Neural crest cell (in vitro differentiated cells): ENCODE measurements around the gene ASRGL1. TPM values are rescaled to one million over a fixed set of nuclear protein-coding genes. Genes with fewer than 3 reads are reported as not detected.

ENCODE experiments used
- DNase-seq: peaks from one replicate; pipeline ENCODE4 v3.0.0; 2021; ENCODE audit warnings: low read depth, mixed read lengths, low spot score
- H3K27ac Mint-ChIP-seq: one replicate; pipeline ENCODE4 v1.8.0; 2021; ENCODE audit warnings: mild to moderate bottlenecking, mixed read lengths; ENCODE audit not compliant: unreplicated experiment
- H3K27me3 Mint-ChIP-seq: 2 replicates; pipeline ENCODE4 v1.8.0; 2021; ENCODE audit warnings: low read depth, mild to moderate bottlenecking, mixed read lengths
- H3K36me3 Mint-ChIP-seq: 2 replicates; pipeline ENCODE4 v1.8.0; 2021; ENCODE audit warnings: low read depth, mild to moderate bottlenecking, mixed read lengths
- H3K4me1 Mint-ChIP-seq: 2 replicates; pipeline ENCODE4 v1.8.0; 2021; ENCODE audit warnings: mixed read lengths
- H3K4me3 Mint-ChIP-seq: one replicate; pipeline ENCODE4 v1.8.0; 2021; ENCODE audit warnings: mild to moderate bottlenecking, mixed read lengths
- H3K9me3 Mint-ChIP-seq: 2 replicates; pipeline ENCODE4 v1.8.0; 2021; ENCODE audit warnings: mixed read lengths
- CTCF ChIP-seq: fragments of 200-600 bp; sonication (generic); conservative IDR thresholded peaks from 2 replicates; pipeline ENCODE4 v1.5.0; 2021; ENCODE audit warnings: antibody characterized with exemption, mild to moderate bottlenecking
- total RNA-seq: library from RNA; stranded (reverse); gene quantifications from 2 replicates; pipeline ENCODE4 v1.2.1, GENCODE V29; 2021

ASRGL1 gene
- total RNA-seq, 1 donor from 2014 or later, result 57.5 TPM

- Mint-ChIP-seq H3K27ac (no peak overlapping the region), H3K4me3 (no peak overlapping the region), H3K36me3 (no peaks in the 10 kb centered on the region)
These were observed 55.3 kb downstream of the ASRGL1 start for GRCh38 chr11:62392506-62392905.

GRCh38 chr11:62393061-62393611 lies 55.9 kb downstream of the ASRGL1 start:
- peaks cover 10% of the 10 kb centered on the region for H3K4me1 Mint-ChIP-seq
- TF ChIP-seq CTCF, result no peak
- no peak for DNase-seq
- no peaks in the 10 kb centered on the region for H3K9me3 Mint-ChIP-seq
- no peaks in the 10 kb centered on the region for H3K36me3 Mint-ChIP-seq
- no peaks in the 10 kb centered on the region for H3K27me3 Mint-ChIP-seq
- no peak overlapping the region for H3K27ac Mint-ChIP-seq
- H3K4me3 Mint-ChIP-seq, result no peak overlapping the region

More at GRCh38 chr11:62392506-62392905, 55.3 kb downstream of the ASRGL1 start:
- Mint-ChIP-seq H3K9me3 (no peaks in the 10 kb centered on the region), H3K4me1 (peaks cover 10% of the 10 kb centered on the region), H3K27me3 (no peaks in the 10 kb centered on the region)
- TF ChIP-seq CTCF, result no peak
- DNase-seq, result no peak

GRCh38 chr11:62393735-62394134 lies 56.5 kb downstream of the ASRGL1 start:
- Mint-ChIP-seq H3K4me3 (no peak overlapping the region), H3K27me3 (no peaks in the 10 kb centered on the region), H3K4me1 (peaks cover 16% of the 10 kb centered on the region), H3K36me3 (no peaks in the 10 kb centered on the region), H3K27ac (no peak overlapping the region), H3K9me3 (no peaks in the 10 kb centered on the region)
- TF ChIP-seq CTCF, result no peak
- DNase-seq, result no peak

- Mint-ChIP-seq H3K36me3 (no peaks in the 10 kb centered on the region), H3K4me3 (peak overlapping the region; percentile 44), H3K4me1 (peaks cover 22% of the 10 kb centered on the region), H3K9me3 (no peaks in the 10 kb centered on the region), H3K27me3 (no peaks in the 10 kb centered on the region), H3K27ac (no peak overlapping the region)
- TF ChIP-seq CTCF, result peak; percentile 89
- peak; percentile 48 for DNase-seq
These were observed 57.7 kb downstream of the ASRGL1 start for GRCh38 chr11:62394825-62395538.

GRCh38 chr11:62395885-62396551 lies 58.8 kb downstream of the ASRGL1 start:
- H3K36me3 Mint-ChIP-seq, result no peaks in the 10 kb centered on the region
- no peak for TF ChIP-seq CTCF
- no peaks in the 10 kb centered on the region for H3K9me3 Mint-ChIP-seq
- no peak overlapping the region for H3K27ac Mint-ChIP-seq
- peaks cover 22% of the 10 kb centered on the region for H3K4me1 Mint-ChIP-seq
- DNase-seq, result no peak
- no peak overlapping the region for H3K4me3 Mint-ChIP-seq
- no peaks in the 10 kb centered on the region for H3K27me3 Mint-ChIP-seq
